OCI-LY3 (cell line): ENCODE data around the gene BMPER.

Experiments
- H2AFZ ChIP-seq: fragments of 200-600, 300-600 bp; shearing (Covaris generic); 2 replicates; pipeline ENCODE4 v1.6.0; 2014; ENCODE audit warnings: antibody characterized with exemption, low read depth, low read length
- H3K27ac ChIP-seq: fragments of 200-600, 300-600 bp; sonication (generic); 2 replicates; pipeline ENCODE4 v1.5.1; 2014; ENCODE audit warnings: mild to moderate bottlenecking, low read length, moderate library complexity, mixed read lengths
- H3K27me3 ChIP-seq: fragments of 200-600, 300-600 bp; sonication (generic); 2 replicates; pipeline ENCODE4 v1.6.1; 2014; ENCODE audit warnings: low read depth, low read length, mixed read lengths
- H3K36me3 ChIP-seq: fragments of 200-600, 300-600 bp; sonication (generic); replicated peaks from 2 replicates; pipeline ENCODE3; 2014; ENCODE audit warnings: low read depth, low read length, mixed read lengths
- H3K4me1 ChIP-seq: fragments of 300-600, 200-600 bp; sonication (generic); 2 replicates; pipeline ENCODE4 v1.6.1; 2014; ENCODE audit warnings: low read length, mixed read lengths
- H3K4me2 ChIP-seq: fragments of 200-600, 300-600 bp; sonication (generic); 2 replicates; pipeline ENCODE4 v1.6.1; 2014; ENCODE audit warnings: low read length, mixed read lengths
- H3K4me3 ChIP-seq: fragments of 300-600, 200-600 bp; sonication (generic); 2 replicates; pipeline ENCODE4 v1.5.1; 2014; ENCODE audit warnings: antibody characterized with exemption, mild to moderate bottlenecking, low read length, moderate library complexity
- H3K79me2 ChIP-seq: fragments of 300-600, 200-600 bp; shearing (Covaris generic); 2 replicates; pipeline ENCODE4 v1.6.1; 2014; ENCODE audit warnings: mild to moderate bottlenecking, low read length, mixed read lengths
- H3K9ac ChIP-seq: fragments of 300-600, 200-600 bp; shearing (Covaris generic); 2 replicates; pipeline ENCODE4 v1.6.0; 2014; ENCODE audit warnings: mild to moderate bottlenecking, low read length, moderate library complexity
- H3K9me3 ChIP-seq: fragments of 200-600, 300-600 bp; shearing (Covaris generic); 2 replicates; pipeline ENCODE4 v1.6.1; 2014; ENCODE audit warnings: low read length, mixed read lengths; ENCODE audit not compliant: insufficient read depth
- H4K20me1 ChIP-seq: fragments of 200-600, 300-600 bp; sonication (generic); 2 replicates; pipeline ENCODE4 v1.6.1; 2016; ENCODE audit warnings: low read length, mixed read lengths; ENCODE audit not compliant: insufficient read depth
- EZH2phosphoT487 ChIP-seq: fragments of 200-600 bp; shearing (Covaris generic); IDR thresholded peaks from 2 replicates; pipeline ENCODE4 v1.6.1; 2018; ENCODE audit warnings: antibody characterized with exemption, mixed run types, low read depth
- TF ChIP-seq, protein P1 (sequence below): fragments of 200-600, 300-600 bp; sonication (generic); IDR thresholded peaks from 2 replicates; pipeline ENCODE4 v1.5.1; 2014; ENCODE audit warnings: antibody characterized with exemption, low read length, low read depth

The BMPER gene

DNA sequence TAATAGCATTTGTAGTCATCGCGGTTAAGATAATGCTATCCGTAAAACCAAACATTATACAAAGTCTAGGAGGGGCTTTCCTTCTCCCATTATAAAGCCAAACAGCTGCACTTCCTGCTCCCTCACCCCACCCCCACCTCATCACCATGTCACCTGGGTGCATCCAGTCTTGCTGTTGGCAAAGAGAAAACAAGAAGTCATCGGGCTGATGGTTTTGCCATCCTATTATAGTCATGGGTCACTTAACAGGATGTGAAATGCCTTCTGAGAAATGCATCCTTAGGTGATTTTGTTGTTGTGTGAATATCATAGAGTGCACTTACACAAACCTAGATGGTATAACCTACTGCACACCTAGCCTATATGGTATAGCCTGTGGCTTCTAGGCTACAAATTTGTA is 157.0 kb downstream of the BMPER start:
- no peaks in the 10 kb centered on the region for H4K20me1 ChIP-seq
- H3K9me3 ChIP-seq, result no peaks in the 10 kb centered on the region
- no peak overlapping the region for H3K9ac ChIP-seq
- H2AFZ ChIP-seq, result no peak overlapping the region
- H3K36me3 ChIP-seq, result no peaks in the 10 kb centered on the region
- H3K79me2 ChIP-seq, result no peaks in the 10 kb centered on the region
- TF ChIP-seq EZH2phosphoT487, result no peak
- TF ChIP-seq, protein P1, sequence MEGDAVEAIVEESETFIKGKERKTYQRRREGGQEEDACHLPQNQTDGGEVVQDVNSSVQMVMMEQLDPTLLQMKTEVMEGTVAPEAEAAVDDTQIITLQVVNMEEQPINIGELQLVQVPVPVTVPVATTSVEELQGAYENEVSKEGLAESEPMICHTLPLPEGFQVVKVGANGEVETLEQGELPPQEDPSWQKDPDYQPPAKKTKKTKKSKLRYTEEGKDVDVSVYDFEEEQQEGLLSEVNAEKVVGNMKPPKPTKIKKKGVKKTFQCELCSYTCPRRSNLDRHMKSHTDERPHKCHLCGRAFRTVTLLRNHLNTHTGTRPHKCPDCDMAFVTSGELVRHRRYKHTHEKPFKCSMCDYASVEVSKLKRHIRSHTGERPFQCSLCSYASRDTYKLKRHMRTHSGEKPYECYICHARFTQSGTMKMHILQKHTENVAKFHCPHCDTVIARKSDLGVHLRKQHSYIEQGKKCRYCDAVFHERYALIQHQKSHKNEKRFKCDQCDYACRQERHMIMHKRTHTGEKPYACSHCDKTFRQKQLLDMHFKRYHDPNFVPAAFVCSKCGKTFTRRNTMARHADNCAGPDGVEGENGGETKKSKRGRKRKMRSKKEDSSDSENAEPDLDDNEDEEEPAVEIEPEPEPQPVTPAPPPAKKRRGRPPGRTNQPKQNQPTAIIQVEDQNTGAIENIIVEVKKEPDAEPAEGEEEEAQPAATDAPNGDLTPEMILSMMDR, result no peak
- H3K4me3 ChIP-seq, result no peak overlapping the region
- H3K27ac ChIP-seq, result no peak overlapping the region
- no peak overlapping the region for H3K4me2 ChIP-seq
- no peaks in the 10 kb centered on the region for H3K4me1 ChIP-seq
- peaks cover 5% of the 10 kb centered on the region; the same call in 1 of the 2 replicates for H3K27me3 ChIP-seq

DNA sequence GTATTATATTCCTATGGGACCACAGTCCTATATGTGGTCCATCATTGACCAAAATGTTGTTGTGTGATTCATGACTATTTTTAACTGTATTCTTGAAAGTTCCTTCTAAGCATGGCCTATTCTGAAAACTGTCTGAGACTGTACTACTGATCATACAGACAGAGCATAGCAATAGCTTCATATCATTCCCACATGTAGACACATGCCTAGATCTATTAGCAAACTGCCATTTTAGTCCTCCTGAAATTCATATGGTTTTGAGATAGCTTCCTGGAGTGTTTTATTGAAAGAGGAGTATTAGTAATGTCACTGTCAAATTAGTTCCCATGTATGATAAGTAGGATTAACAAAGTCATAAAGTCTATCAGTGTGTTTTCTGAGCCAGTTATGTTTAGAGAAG is 157.5 kb downstream of the BMPER start:
- H3K9ac ChIP-seq, result no peak overlapping the region
- no peak overlapping the region for H3K27ac ChIP-seq
- TF ChIP-seq EZH2phosphoT487, result no peak
- TF ChIP-seq, protein P1, result no peak
- no peaks in the 10 kb centered on the region for H4K20me1 ChIP-seq
- H3K27me3 ChIP-seq, result peaks cover 5% of the 10 kb centered on the region; the same call in 1 of the 2 replicates
- no peaks in the 10 kb centered on the region for H3K9me3 ChIP-seq
- no peaks in the 10 kb centered on the region for H3K36me3 ChIP-seq
- H3K4me2 ChIP-seq, result no peak overlapping the region
- no peaks in the 10 kb centered on the region for H3K4me1 ChIP-seq
- H3K4me3 ChIP-seq, result no peak overlapping the region
- no peak overlapping the region for H2AFZ ChIP-seq
- no peaks in the 10 kb centered on the region for H3K79me2 ChIP-seq

DNA sequence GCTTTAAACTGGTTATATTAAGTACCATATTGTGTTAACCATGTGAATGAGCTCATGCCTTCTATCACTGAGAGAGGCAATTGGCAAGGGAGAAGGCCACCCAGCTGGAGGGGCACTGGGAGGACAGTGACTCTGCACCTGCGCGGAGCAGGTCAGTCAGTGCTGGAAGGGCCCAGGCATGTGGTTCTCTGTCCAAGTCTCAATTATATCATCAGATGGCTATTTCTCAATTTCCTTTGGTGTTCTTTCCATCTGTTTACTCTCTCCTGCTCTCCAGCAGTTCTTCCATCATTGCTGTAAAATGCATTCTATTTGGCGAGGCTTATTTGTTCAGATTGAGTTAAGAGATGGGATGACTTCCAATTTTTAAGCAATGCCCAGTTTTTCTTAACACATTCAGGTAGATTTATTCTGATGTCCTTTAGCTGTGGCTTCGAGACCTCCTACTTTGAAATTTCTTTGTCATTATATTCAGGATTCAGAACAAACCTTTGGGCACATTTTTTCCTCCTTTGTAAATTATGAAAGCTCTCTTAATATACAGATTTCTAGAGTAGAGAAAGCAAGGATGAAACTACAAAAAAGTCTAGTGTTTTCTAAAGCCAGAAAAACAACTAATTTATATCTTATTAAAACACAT is 159.3 kb downstream of the BMPER start:
- Histone ChIP-seq H3K27me3 (peaks cover 5% of the 10 kb centered on the region; the same call in 1 of the 2 replicates), H3K27ac (no peak overlapping the region), H3K4me1 (no peaks in the 10 kb centered on the region), H3K4me2 (no peak overlapping the region), H4K20me1 (no peaks in the 10 kb centered on the region), H3K9me3 (no peaks in the 10 kb centered on the region), H3K79me2 (no peaks in the 10 kb centered on the region), H3K4me3 (no peak overlapping the region), H2AFZ (no peak overlapping the region), H3K9ac (no peak overlapping the region), H3K36me3 (no peaks in the 10 kb centered on the region)
- TF ChIP-seq, protein P1, result no peak
- TF ChIP-seq EZH2phosphoT487, result no peak

DNA sequence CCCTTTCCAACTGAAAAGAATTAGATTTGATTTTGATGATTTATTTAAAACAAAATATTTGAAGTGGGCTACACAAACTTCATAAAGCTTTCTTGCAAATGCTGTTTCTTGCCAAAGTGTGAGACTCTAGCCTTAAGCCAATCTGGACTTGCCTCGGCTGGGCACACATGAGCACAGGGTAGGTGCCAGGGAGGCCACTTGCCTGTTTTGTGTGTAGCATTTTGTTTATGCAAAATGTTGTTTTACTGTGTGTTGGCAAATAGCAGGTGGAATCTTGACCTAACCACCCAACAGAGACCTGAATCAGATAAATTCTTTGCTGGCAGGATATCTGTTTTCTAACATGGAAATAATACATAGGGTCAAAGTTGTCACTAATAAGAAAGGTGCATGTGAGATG is 161.1 kb downstream of the BMPER start:
- no peaks in the 10 kb centered on the region for H4K20me1 ChIP-seq
- no peaks in the 10 kb centered on the region for H3K36me3 ChIP-seq
- peaks cover 5% of the 10 kb centered on the region; the same call in 1 of the 2 replicates for H3K27me3 ChIP-seq
- H3K9me3 ChIP-seq, result no peaks in the 10 kb centered on the region
- no peaks in the 10 kb centered on the region for H3K79me2 ChIP-seq
- no peak overlapping the region for H2AFZ ChIP-seq
- no peaks in the 10 kb centered on the region for H3K4me1 ChIP-seq
- no peak overlapping the region for H3K9ac ChIP-seq
- no peak overlapping the region for H3K4me3 ChIP-seq
- H3K27ac ChIP-seq, result no peak overlapping the region
- no peak for TF ChIP-seq EZH2phosphoT487
- TF ChIP-seq, protein P1, result no peak
- no peak overlapping the region for H3K4me2 ChIP-seq
